A673 (cell line): ENCODE results near the gene SH3PXD2B. TPM values are rescaled to one million over a fixed set of nuclear protein-coding genes. Genes with fewer than 3 reads are reported as not detected.

Experiments used
- BruUV-seq: library from RNA; stranded (reverse); fragments of 400-500 nt; replicated peaks from 2 replicates; lab custom pipeline; 2021; lab: Mats Ljungman, UMichigan
- CTCF ChIA-PET: fragments of 300-600 bp; sonication (Branson Sonifier 250); formaldehyde crosslinking; loops from one replicate; lab custom pipeline; 2022; ENCODE audit warnings: antibody characterized with exemption; lab: Charles Lee
- POLR2A ChIA-PET: fragments of 300-600 bp; sonication (Branson Sonifier 250); formaldehyde crosslinking; loops from one replicate; lab custom pipeline; 2022; ENCODE audit warnings: antibody characterized with exemption; ENCODE audit not compliant: low non-redundant PET; lab: Charles Lee
- DNase-seq: peaks from one replicate; pipeline ENCODE4 v3.0.0-alpha.2; 2015; ENCODE audit warnings: low spot score
- H3K27ac ChIP-seq: fragments of 200-600 bp; sonication (generic); 2 replicates; pipeline ENCODE4 v1.5.1; 2016; ENCODE audit warnings: mixed run types, low read depth, mild to moderate bottlenecking, mixed read lengths, antibody characterized with exemption, low read length; ENCODE audit not compliant: poor library complexity, severe bottlenecking
- H3K27me3 ChIP-seq: fragments of 200-600 bp; sonication (generic); replicated peaks from 2 replicates; pipeline ENCODE4 v1.6.1; 2017; ENCODE audit warnings: mixed run types, low read depth, mild to moderate bottlenecking, mixed read lengths, antibody characterized with exemption, low read length; ENCODE audit not compliant: insufficient read depth, poor library complexity
- H3K36me3 ChIP-seq: fragments of 200-600 bp; sonication (generic); 2 replicates; pipeline ENCODE4 v1.6.1; 2016; ENCODE audit warnings: mixed run types, mild to moderate bottlenecking, mixed read lengths, antibody characterized with exemption, low read length; ENCODE audit not compliant: insufficient read depth, poor library complexity, severe bottlenecking
- H3K4me1 ChIP-seq: fragments of 200-600 bp; sonication (generic); 2 replicates; pipeline ENCODE4 v1.6.1; 2017; ENCODE audit warnings: mixed run types, mild to moderate bottlenecking, mixed read lengths, antibody characterized with exemption, low read length; ENCODE audit not compliant: insufficient read depth, poor library complexity, severe bottlenecking
- H3K4me3 ChIP-seq: fragments of 200-600 bp; sonication (generic); 2 replicates; pipeline ENCODE4 v1.5.1; 2016; ENCODE audit warnings: low read depth, mixed run types, mild to moderate bottlenecking, mixed read lengths, low read length; ENCODE audit not compliant: poor library complexity, severe bottlenecking
- H3K9me3 ChIP-seq: fragments of 200-600 bp; sonication (generic); 2 replicates; pipeline ENCODE4 v1.6.1; 2016; ENCODE audit warnings: mixed run types, low read depth, mild to moderate bottlenecking, mixed read lengths, antibody characterized with exemption, low read length; ENCODE audit not compliant: poor library complexity, severe bottlenecking
- CTCF ChIP-seq: fragments of 300-800, 200-600 bp; sonication (generic); conservative IDR thresholded peaks from 2 replicates; pipeline ENCODE4 v1.5.1; 2017; ENCODE audit warnings: low read depth, mild to moderate bottlenecking, antibody characterized with exemption, low read length, moderate library complexity, mixed read lengths
- EZH2 ChIP-seq: fragments of 200-600 bp; sonication (generic); IDR thresholded peaks from 2 replicates; pipeline ENCODE4 v1.6.1; 2017; ENCODE audit warnings: borderline replicate concordance, low read depth, mild to moderate bottlenecking, mixed read lengths, antibody characterized with exemption, low read length; ENCODE audit not compliant: poor library complexity, severe bottlenecking
- intact Hi-C: fragments of 100-400 bp; cut with micrococcal nuclease; formaldehyde crosslinking; loops from one replicate; pipeline ENCODE4 v1.10.0; 2022; ENCODE audit not compliant: unreplicated experiment
- total RNA-seq: library from RNA; stranded (reverse); gene quantifications from 2 replicates; pipeline ENCODE4 v1.2.3, GENCODE V29; 2021

SH3PXD2B gene
- total RNA-seq, 1 experiment from 2014 or later: 28.1 TPM

- Histone ChIP-seq H3K27ac (no peak overlapping the region), H3K9me3 (no peaks in the 10 kb centered on the region), H3K27me3 (no peaks in the 10 kb centered on the region), H3K4me1 (no peaks in the 10 kb centered on the region), H3K36me3 (no peaks in the 10 kb centered on the region), H3K4me3 (no peak overlapping the region)
- POLR2A ChIA-PET: no interaction called here
- TF ChIP-seq EZH2: no peak
- TF ChIP-seq CTCF: no peak
- CTCF ChIA-PET: no interaction called here
- DNase-seq: no peak
- BruUV-seq: no TSS peak
- intact Hi-C loops: no loop called here
Measured at GRCh38 chr5:172385010-172385563, 69.2 kb downstream of the SH3PXD2B start.

- Histone ChIP-seq H3K4me3 (no peak overlapping the region), H3K27me3 (no peaks in the 10 kb centered on the region), H3K36me3 (no peaks in the 10 kb centered on the region), H3K9me3 (no peaks in the 10 kb centered on the region), H3K27ac (no peak overlapping the region), H3K4me1 (no peaks in the 10 kb centered on the region)
- DNase-seq: no peak
- ChIA-PET POLR2A (no interaction called here), CTCF (no interaction called here)
- intact Hi-C loops: no loop called here
- BruUV-seq: no TSS peak
- TF ChIP-seq EZH2 (no peak), CTCF (no peak)
Measured at GRCh38 chr5:172383191-172383802, 71.0 kb downstream of the SH3PXD2B start.

GRCh38 chr5:172380987-172381643, 73.2 kb downstream of the SH3PXD2B start:
- no TSS peak for BruUV-seq
- POLR2A ChIA-PET: no interaction called here
- Histone ChIP-seq H3K4me3 (no peak overlapping the region), H3K27me3 (no peaks in the 10 kb centered on the region), H3K4me1 (no peaks in the 10 kb centered on the region), H3K9me3 (no peaks in the 10 kb centered on the region), H3K27ac (no peak overlapping the region), H3K36me3 (no peaks in the 10 kb centered on the region)
- TF ChIP-seq CTCF (no peak), EZH2 (no peak)
- intact Hi-C loops: no loop called here
- DNase-seq: no peak
- CTCF ChIA-PET: no interaction called here
